Hindlimb muscle (tissue), 1 donor: Measurements from ENCODE around the gene AP5B1. TPM values are rescaled to one million over a fixed set of nuclear protein-coding genes. Genes with fewer than 3 reads are reported as not detected.

ENCODE experiments used
- DNase-seq: peaks from one replicate; pipeline ENCODE4 v3.0.0-alpha.2; 2013
- polyA plus RNA-seq: library from polyadenylated mRNA; unstranded; fragments of 120-200 nt; gene quantifications from one replicate; pipeline ENCODE4 v1.2.1, GENCODE V29; 2013; ENCODE audit not compliant: insufficient read length

AP5B1 gene
- polyA plus RNA-seq, 1 donor = 2.1 TPM

- no peak for DNase-seq
Measured at GRCh38 chr11:65798882-65799281, 18.1 kb upstream of the AP5B1 start.

- DNase-seq = no peak
Measured at GRCh38 chr11:65797711-65798110, 16.9 kb upstream of the AP5B1 start.

GRCh38 chr11:65796726-65797601, 16.2 kb upstream of the AP5B1 start:
- no peak for DNase-seq

GRCh38 chr11:65794570-65795510, 14.1 kb upstream of the AP5B1 start:
- no peak for DNase-seq

GRCh38 chr11:65793625-65794400, 13.0 kb upstream of the AP5B1 start:
- no peak for DNase-seq

- DNase-seq = no peak
Measured at GRCh38 chr11:65793144-65793581, 12.4 kb upstream of the AP5B1 start.

GRCh38 chr11:65792456-65792855, 11.7 kb upstream of the AP5B1 start:
- DNase-seq = no peak

- no peak for DNase-seq
Measured at GRCh38 chr11:65791719-65792213, 11.0 kb upstream of the AP5B1 start.

GRCh38 chr11:65790902-65791650, 10.3 kb upstream of the AP5B1 start:
- no peak for DNase-seq

GRCh38 chr11:65790104-65790901, 9.5 kb upstream of the AP5B1 start:
- DNase-seq = no peak

GRCh38 chr11:65789230-65790103, 8.7 kb upstream of the AP5B1 start:
- no peak for DNase-seq

GRCh38 chr11:65788821-65789220, 8.0 kb upstream of the AP5B1 start:
- no peak for DNase-seq

- no peak for DNase-seq
Measured at GRCh38 chr11:65787649-65788622, 7.2 kb upstream of the AP5B1 start.

- DNase-seq = no peak
Measured at GRCh38 chr11:65786786-65787636, 6.2 kb upstream of the AP5B1 start, which contains the start of gene OVOL1. Gene OVOL1, plus strand, starts transcription at chr11:65787063. Its CDS starts 311 bp downstream, at chr11:65787374.

GRCh38 chr11:65786008-65786785, 5.4 kb upstream of the AP5B1 start:
- no peak for DNase-seq

- no peak for DNase-seq
Measured at GRCh38 chr11:65785319-65786007, 4.7 kb upstream of the AP5B1 start.
